Progenitor cell of endocrine pancreas (in vitro differentiated cells): ENCODE data around the gene FHL2. TPM values are rescaled to one million over a fixed set of nuclear protein-coding genes. Genes with fewer than 3 reads are reported as not detected.

Experiments
- DNase-seq: peaks from one replicate; pipeline ENCODE4 v3.0.0; 2021; ENCODE audit warnings: low spot score; ENCODE audit not compliant: unreplicated experiment
- H3K27ac Mint-ChIP-seq: 2 replicates; pipeline ENCODE4 v1.8.0; 2021; ENCODE audit warnings: mild to moderate bottlenecking, moderate library complexity, mixed read lengths
- H3K27me3 Mint-ChIP-seq: 2 replicates; pipeline ENCODE4 v1.8.0; 2021; ENCODE audit warnings: mixed read lengths
- H3K36me3 Mint-ChIP-seq: 2 replicates; pipeline ENCODE4 v1.8.0; 2022; ENCODE audit warnings: mixed read lengths; ENCODE audit not compliant: insufficient read depth
- H3K4me1 Mint-ChIP-seq: 2 replicates; pipeline ENCODE4 v1.8.0; 2021; ENCODE audit warnings: low read depth, mixed read lengths
- H3K4me3 Mint-ChIP-seq: 2 replicates; pipeline ENCODE4 v1.8.0; 2021; ENCODE audit warnings: low read depth, mild to moderate bottlenecking, moderate library complexity, mixed read lengths
- H3K9me3 Mint-ChIP-seq: 2 replicates; pipeline ENCODE4 v1.8.0; 2021; ENCODE audit warnings: low read depth, mixed read lengths
- total RNA-seq: library from RNA; stranded (reverse); gene quantifications from 2 replicates; pipeline ENCODE4 v1.2.1, GENCODE V29; 2021
- TF ChIP-seq, protein P1 (sequence below): fragments of 200-600 bp; sonication (generic); IDR thresholded peaks from one replicate; pipeline ENCODE4 v1.5.0; 2021; ENCODE audit warnings: antibody characterized with exemption, mild to moderate bottlenecking; ENCODE audit not compliant: unreplicated experiment

FHL2 gene
- total RNA-seq, 1 donor from 2014 or later, result 2.2 TPM

DNA sequence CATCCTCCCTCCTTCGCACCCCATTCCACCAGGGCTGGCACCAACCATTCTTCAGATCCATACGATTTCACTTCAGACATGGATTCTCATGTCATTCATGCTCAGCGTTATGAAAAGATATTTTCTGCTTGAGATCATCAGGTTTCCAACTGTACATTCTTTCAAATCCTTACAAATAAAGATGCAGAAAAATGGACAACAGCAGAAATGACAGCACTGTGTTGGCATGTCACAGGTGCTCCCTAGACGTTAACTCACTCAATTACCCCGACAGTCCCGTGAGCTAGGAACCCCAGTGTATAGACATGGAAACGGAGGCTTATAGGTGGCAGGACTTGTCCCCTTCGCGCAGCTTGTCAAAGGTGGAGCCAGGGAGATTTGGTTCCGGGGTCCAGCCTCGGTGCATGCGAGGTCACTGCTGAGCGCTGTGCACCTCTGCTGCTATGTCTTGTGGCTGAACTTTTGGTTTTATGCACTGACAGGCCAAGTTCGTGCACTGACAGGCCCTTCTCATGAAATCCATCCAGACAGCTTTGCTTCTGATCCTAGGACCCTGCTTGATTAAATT lies 17.7 kb downstream of the FHL2 start:
- TF ChIP-seq, protein P1, sequence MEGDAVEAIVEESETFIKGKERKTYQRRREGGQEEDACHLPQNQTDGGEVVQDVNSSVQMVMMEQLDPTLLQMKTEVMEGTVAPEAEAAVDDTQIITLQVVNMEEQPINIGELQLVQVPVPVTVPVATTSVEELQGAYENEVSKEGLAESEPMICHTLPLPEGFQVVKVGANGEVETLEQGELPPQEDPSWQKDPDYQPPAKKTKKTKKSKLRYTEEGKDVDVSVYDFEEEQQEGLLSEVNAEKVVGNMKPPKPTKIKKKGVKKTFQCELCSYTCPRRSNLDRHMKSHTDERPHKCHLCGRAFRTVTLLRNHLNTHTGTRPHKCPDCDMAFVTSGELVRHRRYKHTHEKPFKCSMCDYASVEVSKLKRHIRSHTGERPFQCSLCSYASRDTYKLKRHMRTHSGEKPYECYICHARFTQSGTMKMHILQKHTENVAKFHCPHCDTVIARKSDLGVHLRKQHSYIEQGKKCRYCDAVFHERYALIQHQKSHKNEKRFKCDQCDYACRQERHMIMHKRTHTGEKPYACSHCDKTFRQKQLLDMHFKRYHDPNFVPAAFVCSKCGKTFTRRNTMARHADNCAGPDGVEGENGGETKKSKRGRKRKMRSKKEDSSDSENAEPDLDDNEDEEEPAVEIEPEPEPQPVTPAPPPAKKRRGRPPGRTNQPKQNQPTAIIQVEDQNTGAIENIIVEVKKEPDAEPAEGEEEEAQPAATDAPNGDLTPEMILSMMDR, result no peak
- Mint-ChIP-seq H3K36me3 (no peaks in the 10 kb centered on the region), H3K27me3 (no peaks in the 10 kb centered on the region), H3K9me3 (no peaks in the 10 kb centered on the region), H3K4me1 (no peaks in the 10 kb centered on the region), H3K27ac (no peak overlapping the region), H3K4me3 (no peak overlapping the region)
- DNase-seq, result no peak

DNA sequence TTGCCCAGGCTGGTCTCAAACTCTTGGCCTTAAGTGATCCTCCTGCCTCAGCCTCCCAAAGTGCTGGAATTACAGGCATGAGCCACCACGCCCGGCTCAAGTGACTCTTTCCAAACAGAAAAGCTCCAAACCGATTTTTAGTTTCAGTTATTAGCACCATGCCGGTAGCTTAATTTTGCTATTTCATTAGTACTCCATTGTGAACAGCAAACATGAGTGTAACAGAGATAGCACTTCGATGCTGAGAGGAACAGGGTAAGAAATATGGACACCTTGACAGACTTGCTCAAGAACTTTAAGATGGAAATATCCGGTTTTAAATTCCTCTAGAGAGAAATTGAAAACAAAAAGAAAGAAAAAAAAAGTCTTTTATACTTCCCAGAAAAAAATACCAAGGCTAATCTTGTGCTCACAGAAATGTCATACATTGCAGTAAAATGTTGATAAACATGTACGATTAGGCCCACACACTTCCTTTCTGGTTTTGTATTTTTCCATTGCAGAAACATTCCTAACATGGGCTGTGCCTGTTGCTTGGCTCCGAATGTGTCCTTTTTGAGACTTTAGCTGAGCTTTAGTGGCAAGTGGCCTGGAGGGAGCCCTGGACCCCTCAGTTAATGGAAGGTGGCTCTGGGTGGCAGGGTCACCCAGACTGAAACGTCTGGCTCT lies 18.3 kb downstream of the FHL2 start:
- no peaks in the 10 kb centered on the region for H3K4me1 Mint-ChIP-seq
- no peak overlapping the region for H3K27ac Mint-ChIP-seq
- H3K9me3 Mint-ChIP-seq, result no peaks in the 10 kb centered on the region
- no peak for DNase-seq
- H3K36me3 Mint-ChIP-seq, result no peaks in the 10 kb centered on the region
- no peak overlapping the region for H3K4me3 Mint-ChIP-seq
- TF ChIP-seq, protein P1, result no peak
- H3K27me3 Mint-ChIP-seq, result no peaks in the 10 kb centered on the region

DNA sequence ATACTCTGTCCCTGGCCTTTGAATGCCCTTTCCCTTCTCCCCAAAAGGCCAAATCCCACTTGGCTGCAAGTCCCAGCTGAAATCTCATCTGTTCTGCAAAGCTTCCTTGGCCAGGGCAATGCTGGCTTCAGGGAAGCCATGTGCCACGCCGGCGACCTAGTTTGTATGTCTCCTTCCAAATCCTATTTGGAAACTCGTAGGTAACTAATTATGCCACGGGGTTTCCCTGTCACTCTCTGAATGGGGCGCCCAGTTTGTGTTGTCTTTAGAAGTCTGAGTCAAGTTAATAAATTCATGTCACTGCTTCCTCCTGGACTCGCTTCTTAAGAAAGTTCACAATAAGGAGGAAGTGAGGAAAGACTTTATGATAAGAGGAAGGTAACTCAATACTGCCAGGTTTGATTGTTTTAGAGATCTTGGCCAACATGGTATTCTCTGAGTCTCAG lies 19.1 kb downstream of the FHL2 start:
- H3K36me3 Mint-ChIP-seq, result no peaks in the 10 kb centered on the region
- H3K9me3 Mint-ChIP-seq, result no peaks in the 10 kb centered on the region
- no peak overlapping the region for H3K4me3 Mint-ChIP-seq
- no peak for DNase-seq
- TF ChIP-seq, protein P1, result no peak
- H3K27ac Mint-ChIP-seq, result no peak overlapping the region
- peaks cover 2% of the 10 kb centered on the region for H3K4me1 Mint-ChIP-seq
- no peaks in the 10 kb centered on the region for H3K27me3 Mint-ChIP-seq

DNA sequence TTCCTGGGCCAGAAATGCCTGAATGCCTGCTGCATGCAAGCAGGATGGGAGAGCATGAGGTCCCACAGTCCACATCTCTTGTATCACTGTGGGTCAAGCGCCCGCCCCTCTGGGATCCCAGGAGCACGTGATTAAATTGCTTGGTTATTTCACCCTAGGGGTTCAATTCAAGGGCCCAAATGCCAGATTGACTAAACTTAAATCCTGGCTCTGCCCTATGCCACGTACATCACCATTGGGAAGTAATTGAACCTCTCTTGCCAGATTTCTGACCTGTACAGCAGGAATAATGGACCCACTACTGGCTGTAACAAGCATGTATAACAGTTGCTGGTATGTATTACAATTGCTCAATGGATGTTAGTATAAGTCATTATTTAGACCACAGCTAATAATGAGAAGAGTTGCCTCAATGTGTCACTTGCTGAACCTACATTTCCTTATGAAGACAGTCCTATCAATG lies 19.9 kb downstream of the FHL2 start:
- Mint-ChIP-seq H3K9me3 (no peaks in the 10 kb centered on the region), H3K4me3 (no peak overlapping the region), H3K27me3 (no peaks in the 10 kb centered on the region), H3K36me3 (no peaks in the 10 kb centered on the region), H3K27ac (no peak overlapping the region), H3K4me1 (peaks cover 2% of the 10 kb centered on the region)
- TF ChIP-seq, protein P1, result no peak
- no peak for DNase-seq

- H3K9me3 Mint-ChIP-seq, result no peaks in the 10 kb centered on the region
- H3K27ac Mint-ChIP-seq, result no peak overlapping the region
- no peak for DNase-seq
- H3K4me3 Mint-ChIP-seq, result no peak overlapping the region
- TF ChIP-seq, protein P1, result no peak
- H3K36me3 Mint-ChIP-seq, result no peaks in the 10 kb centered on the region
- H3K4me1 Mint-ChIP-seq, result peaks cover 2% of the 10 kb centered on the region
- H3K27me3 Mint-ChIP-seq, result no peaks in the 10 kb centered on the region
Observed at GRCh38 chr2:105378276-105378840, 20.5 kb downstream of the FHL2 start.
